ENCODE results near the gene ORC3.
"Not testable (repeated sequence)": the region's sequence is repeated elsewhere in the genome, so short reads cannot be mapped to it uniquely, and the experiment has no call there.

The ORC3 gene

DNA sequence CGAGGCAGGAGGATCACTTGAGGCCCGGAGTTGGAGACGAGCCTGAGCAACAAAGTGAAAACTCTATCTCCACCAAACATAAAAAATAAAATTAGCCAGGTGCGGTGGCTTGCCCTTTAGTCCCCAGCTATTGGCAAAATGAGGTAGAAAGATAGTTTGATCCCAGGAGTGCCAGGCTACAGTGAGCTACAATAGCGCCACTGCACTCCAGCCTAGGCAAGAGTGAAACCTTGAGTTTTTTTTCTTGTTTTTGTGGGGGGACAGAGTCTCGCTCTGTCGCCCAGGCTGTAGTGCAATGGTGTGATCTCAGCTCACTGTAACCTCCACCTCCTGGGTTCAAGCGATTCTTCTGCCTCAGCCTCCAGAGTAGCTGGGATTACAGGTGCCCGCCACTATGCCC, 98.0 kb downstream of the ORC3 start:
- ChIA-PET POLR2A (interaction anchor here (0.6 to 0.9 kb wide), 3 partner anchors 14 to 441 kb away, joined by 3 to 4 read pairs (median 4); partner anchors contain the start of gene AKIRIN2), CTCF (interaction anchor here (0.6 to 0.7 kb wide), 6 partner anchors 12 to 1032 kb away, joined by 3 to 11 read pairs (median 4); no protein-coding TSS in a partner anchor)
- H3K9me3 ChIP-seq (ENCODE audit: control insufficient read depth, insufficient read depth, low read depth, low read length); H3K27ac ChIP-seq (ENCODE audit: extremely low read depth, low read depth, low read length); H3K4me3 ChIP-seq (ENCODE audit: low read depth, low read length); H3K36me3 ChIP-seq (ENCODE audit: control insufficient read depth in 2 of 2, insufficient read depth in 1 of 2, low read length in 2 of 2): not testable (repeated sequence)
- peaks cover 27% of the 10 kb centered on the region for H3K4me1 ChIP-seq (ENCODE audit: control insufficient read depth, insufficient read depth, low read length)
- TF ChIP-seq, protein P1, sequence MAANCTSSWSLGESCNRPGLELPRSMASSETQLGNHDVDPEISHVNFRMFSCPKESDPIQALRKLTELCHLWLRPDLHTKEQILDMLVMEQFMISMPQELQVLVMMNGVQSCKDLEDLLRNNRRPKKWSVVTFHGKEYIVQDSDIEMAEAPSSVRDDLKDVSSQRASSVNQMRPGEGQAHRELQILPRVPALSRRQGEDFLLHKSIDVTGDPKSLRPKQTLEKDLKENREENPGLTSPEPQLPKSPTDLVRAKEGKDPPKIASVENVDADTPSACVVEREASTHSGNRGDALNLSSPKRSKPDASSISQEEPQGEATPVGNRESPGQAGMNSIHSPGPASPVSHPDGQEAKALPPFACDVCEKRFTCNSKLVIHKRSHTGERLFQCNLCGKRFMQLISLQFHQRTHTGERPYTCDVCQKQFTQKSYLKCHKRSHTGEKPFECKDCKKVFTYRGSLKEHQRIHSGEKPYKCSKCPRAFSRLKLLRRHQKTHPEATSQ (tag by site-specific recombination; IDR thresholded peaks at IDR 0.05) = 0 out of 2 replicates have a peak, but pooled peaks have one; percentile 46

DNA sequence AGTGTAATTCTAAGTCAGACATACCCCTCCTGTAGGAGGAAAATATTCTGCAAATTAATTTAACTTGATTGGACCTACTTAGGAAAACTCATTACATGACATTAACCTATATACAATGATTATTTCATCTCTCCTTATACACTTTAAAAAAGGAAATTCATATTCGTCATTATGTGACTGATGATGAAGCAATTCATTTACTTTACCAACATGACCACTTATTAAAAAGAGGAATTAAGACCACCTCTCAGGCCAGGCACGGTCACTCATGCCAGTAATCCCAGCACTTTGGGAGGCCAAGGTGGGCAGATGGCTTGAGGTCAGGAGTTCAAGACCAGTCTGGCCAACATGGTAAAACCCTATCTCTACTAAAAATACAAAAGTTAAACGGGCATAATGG, 100.5 kb downstream of the ORC3 start:
- H3K27ac ChIP-seq (ENCODE audit: extremely low read depth, low read depth, low read length) = no peak overlapping the region
- TF ChIP-seq ZNF549 (tag by site-specific recombination; IDR thresholded peaks at IDR 0.05) = no peak
- TF ChIP-seq ZFP41 (tag by site-specific recombination; IDR thresholded peaks at IDR 0.05; ENCODE audit: borderline replicate concordance) = no peak
- no peak for TF ChIP-seq ZNF555 (tag by site-specific recombination; conservative IDR thresholded peaks at IDR 0.05)
- no peak for TF ChIP-seq ZNF560 (tag by site-specific recombination; IDR thresholded peaks at IDR 0.05; ENCODE audit: borderline replicate concordance)
- no peak for TF ChIP-seq ZNF777 (tag by site-specific recombination; IDR thresholded peaks at IDR 0.05; ENCODE audit: borderline replicate concordance)
- no peak for TF ChIP-seq ZNF121 (tag by site-specific recombination; IDR thresholded peaks at IDR 0.05)
- no peak overlapping the region for H3K4me3 ChIP-seq (ENCODE audit: low read depth, low read length)
- no peaks in the 10 kb centered on the region for H3K9me3 ChIP-seq (ENCODE audit: control insufficient read depth, insufficient read depth, low read depth, low read length)
- CTCF ChIA-PET = interaction anchor here (1.0 kb wide), 1 partner anchor 9 kb away, joined by 3 read pairs; no protein-coding TSS in a partner anchor
- H3K4me1 ChIP-seq (ENCODE audit: control insufficient read depth, insufficient read depth, low read length) = peaks cover 31% of the 10 kb centered on the region
- POLR2A ChIA-PET = interaction anchor here (0.6 to 2.2 kb wide), 2 partner anchors 12 to 111 kb away, joined by 7 to 10 read pairs; partner anchors contain the start of gene AKIRIN2
- peaks cover 3 to 6% of the 10 kb centered on the region in 2 experiments; a peak in 2 of 3 replicates for H3K36me3 ChIP-seq (ENCODE audit: control insufficient read depth in 2 of 2, insufficient read depth in 1 of 2, low read length in 2 of 2)

DNA sequence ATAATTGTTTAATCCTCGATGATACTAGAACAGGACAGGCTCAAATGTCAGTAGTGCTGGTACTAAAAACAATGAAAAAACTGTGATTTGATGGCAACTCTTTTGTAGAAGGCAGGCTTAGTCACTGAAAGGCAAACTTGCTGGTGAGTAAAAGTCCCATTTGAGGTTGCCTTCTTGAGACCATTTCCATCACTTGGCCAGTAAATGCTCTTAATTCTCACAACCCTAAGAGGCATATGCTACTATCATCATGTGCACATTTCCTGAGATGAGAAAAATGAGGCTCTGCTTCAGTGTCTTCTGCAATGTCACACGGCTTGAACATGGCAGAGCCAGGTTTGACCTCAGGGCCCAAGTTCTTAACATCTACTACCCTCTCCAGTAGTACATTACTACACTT, 102.2 kb downstream of the ORC3 start:
- Histone ChIP-seq H3K36me3 (ENCODE audit: control insufficient read depth in 2 of 2, insufficient read depth in 1 of 2, low read length in 2 of 2) (peaks cover 3 to 6% of the 10 kb centered on the region in 2 experiments; a peak in 2 of 3 replicates), H3K4me1 (ENCODE audit: control insufficient read depth, insufficient read depth, low read length) (peaks cover 38% of the 10 kb centered on the region), H3K9me3 (ENCODE audit: control insufficient read depth, insufficient read depth, low read depth, low read length) (no peaks in the 10 kb centered on the region), H3K27ac (ENCODE audit: extremely low read depth, low read depth, low read length) (no peak overlapping the region), H3K4me3 (ENCODE audit: low read depth, low read length) (no peak overlapping the region)
- ChIA-PET CTCF (interaction anchor here (0.6 kb wide), 1 partner anchor 1177 kb away, joined by 3 read pairs; no protein-coding TSS in a partner anchor), POLR2A (interaction anchor here (2.2 kb wide), 1 partner anchor 10 kb away, joined by 10 read pairs; the partner anchor contains the start of gene AKIRIN2)
- TF ChIP-seq MYNN (tag by site-specific recombination; IDR thresholded peaks at IDR 0.05; ENCODE audit: borderline replicate concordance) = peak; percentile 73; the same call in 1 of the 2 replicates
- no peak for TF ChIP-seq ZIC2 (tag by site-specific recombination; IDR thresholded peaks at IDR 0.05)

DNA sequence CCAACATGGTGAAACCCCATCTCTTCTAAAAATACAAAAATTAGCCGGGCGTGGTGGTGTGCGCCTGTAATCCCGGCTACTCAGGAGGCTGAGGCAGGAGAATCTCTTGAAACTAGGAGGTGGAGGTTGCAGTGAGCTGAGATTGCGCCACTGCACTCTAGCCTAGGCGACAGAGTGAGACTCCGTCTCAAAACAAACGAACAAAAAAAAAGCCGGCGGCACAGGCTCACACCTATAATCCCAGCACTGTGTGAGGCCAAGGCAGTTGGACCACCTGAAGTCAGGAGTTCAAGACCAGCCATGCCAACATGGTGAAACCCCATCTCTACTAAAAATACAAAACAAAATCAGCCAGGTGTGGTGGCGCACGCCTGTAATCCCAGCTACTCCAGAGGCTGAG, 106.9 kb downstream of the ORC3 start:
- CTCF ChIA-PET = interaction anchor here (0.6 to 1.6 kb wide), 2 partner anchors 15 to 543 kb away, joined by 3 to 4 read pairs; no protein-coding TSS in a partner anchor
- Histone ChIP-seq H3K4me1 (ENCODE audit: control insufficient read depth, insufficient read depth, low read length) (peaks cover 30% of the 10 kb centered on the region), H3K36me3 (ENCODE audit: control insufficient read depth in 2 of 2, insufficient read depth in 1 of 2, low read length in 2 of 2) (peaks cover 0 to 19% of the 10 kb centered on the region in 2 experiments; a peak in 2 of 3 replicates)
- TF ChIP-seq ZNF394 (tag by site-specific recombination; IDR thresholded peaks at IDR 0.05; ENCODE audit: borderline replicate concordance) = peak; percentile 46; the same call in 1 of the 2 replicates
- TF ChIP-seq, protein P2, sequence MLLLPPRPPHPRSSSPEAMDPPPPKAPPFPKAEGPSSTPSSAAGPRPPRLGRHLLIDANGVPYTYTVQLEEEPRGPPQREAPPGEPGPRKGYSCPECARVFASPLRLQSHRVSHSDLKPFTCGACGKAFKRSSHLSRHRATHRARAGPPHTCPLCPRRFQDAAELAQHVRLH (tag by site-specific recombination; IDR thresholded peaks at IDR 0.05) = 0 out of 2 replicates have a peak, but pooled peaks have one; percentile 8
- H3K27ac ChIP-seq (ENCODE audit: extremely low read depth, low read depth, low read length); H3K9me3 ChIP-seq (ENCODE audit: control insufficient read depth, insufficient read depth, low read depth, low read length); H3K4me3 ChIP-seq (ENCODE audit: low read depth, low read length): not testable (repeated sequence)
- POLR2A ChIA-PET = interaction anchor here (0.7 kb wide), 1 partner anchor 191 kb away, joined by 4 read pairs; no protein-coding TSS in a partner anchor
